GM21717 (cell line): ENCODE results near the gene EOMES.

Experiments
- ATAC-seq: cut with Tn5 transposase; IDR thresholded peaks from one replicate; pipeline ENCODE4 v1.9.1; 2021; ENCODE audit warnings: mild to moderate bottlenecking, moderate library complexity; ENCODE audit not compliant: unreplicated experiment

EOMES gene

GRCh38 chr3:27720899-27721716 lies 1.0 kb downstream of the EOMES start:
- ATAC-seq, result no peak

- no peak for ATAC-seq
Observed at GRCh38 chr3:27719314-27720003, 2.7 kb downstream of the EOMES start.

GRCh38 chr3:27718459-27718858 lies 3.7 kb downstream of the EOMES start:
- ATAC-seq, result no peak

GRCh38 chr3:27717200-27717852 lies 4.8 kb downstream of the EOMES start:
- no peak for ATAC-seq

- no peak for ATAC-seq
Observed at GRCh38 chr3:27716309-27716708, 5.8 kb downstream of the EOMES start.

GRCh38 chr3:27715863-27716262 lies 6.3 kb downstream of the EOMES start:
- no peak for ATAC-seq

GRCh38 chr3:27715454-27715806 lies 6.7 kb downstream of the EOMES start:
- ATAC-seq, result no peak

- ATAC-seq, result no peak
Observed at GRCh38 chr3:27714692-27715453, 7.2 kb downstream of the EOMES start.

GRCh38 chr3:27714146-27714526 lies 8.0 kb downstream of the EOMES start:
- no peak for ATAC-seq

GRCh38 chr3:27713435-27714145 lies 8.5 kb downstream of the EOMES start:
- no peak for ATAC-seq

- no peak for ATAC-seq
Observed at GRCh38 chr3:27713078-27713423, 9.1 kb downstream of the EOMES start.

- peak; percentile 96 for ATAC-seq
Observed at GRCh38 chr3:27712136-27713077, 9.7 kb downstream of the EOMES start.

- ATAC-seq, result no peak
Observed at GRCh38 chr3:27708250-27708649, 13.9 kb downstream of the EOMES start.

GRCh38 chr3:27699067-27699466 lies 23.1 kb downstream of the EOMES start:
- ATAC-seq, result no peak

- no peak for ATAC-seq
Observed at GRCh38 chr3:27696906-27697305, 25.2 kb downstream of the EOMES start.

GRCh38 chr3:27695636-27696035 lies 26.5 kb downstream of the EOMES start:
- ATAC-seq, result no peak

GRCh38 chr3:27688053-27688452 lies 34.1 kb downstream of the EOMES start:
- no peak for ATAC-seq

- no peak for ATAC-seq
Observed at GRCh38 chr3:27686642-27687041, 35.5 kb downstream of the EOMES start.

GRCh38 chr3:27685474-27685873 lies 36.6 kb downstream of the EOMES start:
- ATAC-seq, result no peak

GRCh38 chr3:27684302-27684701 lies 37.8 kb downstream of the EOMES start:
- no peak for ATAC-seq
